GM12878 (cell line): ENCODE data around the gene LINGO1. TPM values are rescaled to one million over a fixed set of nuclear protein-coding genes. Genes with fewer than 3 reads are reported as not detected.
A peak's percentile ranks its signal among the peaks of the same experiment; 100 is the strongest.

ENCODE experiments used
- ATAC-seq: fragments of 200-7000 bp; cut with Tn5 transposase; 3 replicates; pipeline ENCODE4 v1.9.1; 2020; ENCODE audit warnings: mild to moderate bottlenecking, moderate library complexity
- BruUV-seq: library from RNA; stranded (reverse); fragments of 400-500 nt; replicated peaks from 2 replicates; lab custom pipeline; 2021; lab: Mats Ljungman, UMichigan
- CTCF ChIA-PET: fragments of 300-600 bp; sonication (Branson Sonifier 250); formaldehyde crosslinking; extraction: SDS; loops from one replicate; lab custom pipeline; 2021; ENCODE audit warnings: inconsistent platforms; lab: Yijun Ruan, JAX
- POLR2A ChIA-PET: fragments of 350-600 bp; formaldehyde crosslinking; extraction: SDS; loops from one replicate; lab custom pipeline; 2021; ENCODE audit warnings: inconsistent platforms; lab: Charles Lee
- RAD21 ChIA-PET: fragments of 300-600 bp; sonication (Branson Sonifier 250); formaldehyde crosslinking; loops from one replicate; lab custom pipeline; 2023; ENCODE audit warnings: antibody characterized with exemption; ENCODE audit not compliant: unreplicated experiment; lab: Charles Lee
- SMC1A ChIA-PET: fragments of 300-600 bp; sonication (Branson Sonifier 250); formaldehyde crosslinking; loops from one replicate; lab custom pipeline; 2023; ENCODE audit not compliant: unreplicated experiment, uncharacterized antibody; lab: Charles Lee
- DNase-seq: peaks from one replicate; pipeline ENCODE4 v3.0.0-alpha.2; 2011; ENCODE audit warnings: low read depth, low spot score
- FAIRE-seq: peaks from 3 replicates; lab custom pipeline; 2011; peaks lifted over from hg19 to GRCh38; lab: Jason Lieb, UNC
- H2AFZ ChIP-seq: 2 replicates; pipeline ENCODE4 v1.6.0; 2011; ENCODE audit warnings: low read depth, low read length, control low read depth; ENCODE audit not compliant: control insufficient read depth
- H3K27ac ChIP-seq: 2 replicates; pipeline ENCODE4 v1.5.1; 2011; ENCODE audit warnings: control low read depth; ENCODE audit not compliant: control insufficient read depth, insufficient read depth
- H3K27me3 ChIP-seq, 2 experiments: replicated peaks in 1 of 2; 2 replicates each; pipeline versions ENCODE4 v1.6.0 to v1.6.1; 2011; ENCODE audit warnings: low read length in 1 of 2; ENCODE audit not compliant: control insufficient read depth in 2 of 2, insufficient read depth in 2 of 2
- H3K36me3 ChIP-seq, 2 experiments: 2 replicates each; pipeline ENCODE4 v1.5.1; 2011; ENCODE audit warnings: low read length in 1 of 2; ENCODE audit not compliant: control insufficient read depth in 2 of 2, insufficient read depth in 2 of 2
- H3K4me1 ChIP-seq: 2 replicates; pipeline ENCODE4 v1.6.1; 2011; ENCODE audit warnings: mild to moderate bottlenecking, low read length, moderate library complexity, mixed read lengths; ENCODE audit not compliant: control insufficient read depth, insufficient read depth
- H3K4me2 ChIP-seq: 2 replicates; pipeline ENCODE4 v1.6.0; 2011; ENCODE audit warnings: control low read depth; ENCODE audit not compliant: control insufficient read depth, insufficient read depth
- H3K4me3 ChIP-seq: fragments of 200-600 bp; sonication (generic); 2 replicates; pipeline ENCODE4 v1.5.1; 2016
- H3K79me2 ChIP-seq: 2 replicates; pipeline ENCODE4 v1.6.0; 2011; ENCODE audit warnings: low read length; ENCODE audit not compliant: control insufficient read depth, insufficient read depth
- H3K9ac ChIP-seq: 2 replicates; pipeline ENCODE4 v1.8.0; 2011; ENCODE audit warnings: low read length, control low read depth, mixed read lengths; ENCODE audit not compliant: control insufficient read depth, insufficient read depth
- H3K9me3 ChIP-seq: replicated peaks from 3 replicates; pipeline ENCODE4 v1.5.1; 2011; ENCODE audit warnings: mild to moderate bottlenecking, low read length; ENCODE audit not compliant: control insufficient read depth, insufficient read depth
- H4K20me1 ChIP-seq: 2 replicates; pipeline ENCODE4 v1.6.0; 2011; ENCODE audit not compliant: control insufficient read depth, insufficient read depth
- CUX1 ChIP-seq: IDR thresholded peaks from 2 replicates; pipeline ENCODE4 v1.6.1; 2012; ENCODE audit warnings: improper control_type of control experiment, low read depth, low read length; ENCODE audit not compliant: insufficient replicate concordance
- EED ChIP-seq: sonication (generic); IDR thresholded peaks from 2 replicates; pipeline ENCODE4 v1.6.1; 2016; ENCODE audit warnings: antibody characterized with exemption, low read depth
- NFYB ChIP-seq: IDR thresholded peaks from 2 replicates; pipeline ENCODE4 v1.6.1; 2011; ENCODE audit warnings: low read depth, mild to moderate bottlenecking, low read length, improper control_type of control experiment, moderate library complexity; ENCODE audit not compliant: insufficient read depth
- SIN3A ChIP-seq: IDR thresholded peaks from 2 replicates; pipeline ENCODE4 v1.6.1; 2012; ENCODE audit warnings: low read depth, low read length, improper control_type of control experiment
- WGBS: methylation state at CpG from one replicate; pipeline ENCODE4 v1.1.6; 2016; ENCODE audit warnings: low lambda C conversion rate; ENCODE audit not compliant: insufficient replicate concordance, insufficient coverage; ENCODE audit errors: missing lambda C conversion rate; 5-methylcytosine and 5-hydroxymethylcytosine counted together
- in situ Hi-C: fragments of 300-500 bp; cut with MboI; formaldehyde crosslinking; loops from 9 replicates; pipeline ENCODE4 v1.14.3; 2018; ENCODE audit warnings: mixed read lengths
- intact Hi-C: fragments of 100-400 bp; cut with micrococcal nuclease; formaldehyde crosslinking; loops from one replicate; pipeline ENCODE4 v1.14.2; 2022; ENCODE audit not compliant: unreplicated experiment
- polyA plus RNA-seq, 11 experiments: library from polyadenylated mRNA; depleted of rRNA in 4 of 11; unstranded in 6 of 11; stranded (reverse) in 5 of 11; fragments of >200 nt; fragmentation: Nextera tagmentation in 4 of 11; fragmentation: Illumina TruSeq in 1 of 11; extraction: Ambion mirVana in 4 of 11; extraction: Trizol in 1 of 11; gene quantifications; 1 replicate in 1 of 11; 2 replicates in 10 of 11; pipeline versions ENCODE4 v1.2.1 to v1.2.3, GENCODE V29; 2011 to 2016; ENCODE audit warnings: inconsistent platforms in 2 of 11, missing spikeins in 2 of 11, low read depth in 1 of 11
- total RNA-seq, 4 experiments: library from RNA; depleted of rRNA in 3 of 4; stranded (reverse); fragments of >200 nt in 3 of 4; fragmentation: Illumina TruSeq in 1 of 4; extraction: Trizol in 1 of 4; gene quantifications; 2 replicates each; pipeline versions ENCODE4 v1.2.1 to v1.2.3, GENCODE V29; 2013 to 2021

The LINGO1 gene
- total and polyA plus RNA-seq, 10 of the 15 experiments (the other 5 are each of a cell fraction or from before 2014, with no cell fraction given), result 0.04 to 3.9 (median 0.17) TPM; not detected in 6

- ChIA-PET SMC1A (interaction anchor here (1.1 kb wide), 1 partner anchor 11 kb away, joined by 3 read pairs; no protein-coding TSS in a partner anchor), CTCF (interaction anchor here (1.4 to 2.4 kb wide), 2 partner anchors 10 to 168 kb away, joined by 3 to 14 read pairs; no protein-coding TSS in a partner anchor), RAD21 (no interaction called here), POLR2A (no interaction called here)
- no peaks in the 10 kb centered on the region for H3K9me3 ChIP-seq
- no peak overlapping the region for H3K27ac ChIP-seq
- H3K27me3 ChIP-seq, result peaks cover 2 to 5% of the 10 kb centered on the region in 2 experiments; a peak in 2 of 4 replicates
- no peaks in the 10 kb centered on the region for H3K4me1 ChIP-seq
- no peak overlapping the region for H3K9ac ChIP-seq
- no peak overlapping the region for H2AFZ ChIP-seq
- no TSS peak for BruUV-seq
- H3K36me3 ChIP-seq, result no peaks in the 10 kb centered on the region
- H3K4me2 ChIP-seq, result no peak overlapping the region
- 35% methylated on average over 4 of the region's 4 CpGs for WGBS
- in situ Hi-C loops, result no loop called here
- FAIRE-seq, result no peak
- TF ChIP-seq CUX1, result no peak
- peak; percentile 67 for TF ChIP-seq NFYB
- TF ChIP-seq EED, result no peak
- TF ChIP-seq SIN3A, result no peak
- intact Hi-C loops, result no loop called here
- no peak for DNase-seq
- no peaks in the 10 kb centered on the region for H4K20me1 ChIP-seq
- H3K79me2 ChIP-seq, result no peaks in the 10 kb centered on the region
- no peak overlapping the region for H3K4me3 ChIP-seq
- no peak for ATAC-seq
Measured at GRCh38 chr15:77653832-77654480, 21.2 kb upstream of the LINGO1 start.
